Activated gamma-delta T cell treated with Interleukin-2 at 50 U/mL for 16 hours (primary cell): ENCODE measurements around the gene INTS3.
"Not testable (repeated sequence)": the region's sequence is repeated elsewhere in the genome, so short reads cannot be mapped to it uniquely, and the experiment has no call there.

Experiments
- DNase-seq: peaks from one replicate; pipeline ENCODE4 v3.0.0-alpha.2; 2020

INTS3 gene

GRCh38 chr1:153779781-153780541 is 52.1 kb downstream of the INTS3 start:
- no peak for DNase-seq

DNA sequence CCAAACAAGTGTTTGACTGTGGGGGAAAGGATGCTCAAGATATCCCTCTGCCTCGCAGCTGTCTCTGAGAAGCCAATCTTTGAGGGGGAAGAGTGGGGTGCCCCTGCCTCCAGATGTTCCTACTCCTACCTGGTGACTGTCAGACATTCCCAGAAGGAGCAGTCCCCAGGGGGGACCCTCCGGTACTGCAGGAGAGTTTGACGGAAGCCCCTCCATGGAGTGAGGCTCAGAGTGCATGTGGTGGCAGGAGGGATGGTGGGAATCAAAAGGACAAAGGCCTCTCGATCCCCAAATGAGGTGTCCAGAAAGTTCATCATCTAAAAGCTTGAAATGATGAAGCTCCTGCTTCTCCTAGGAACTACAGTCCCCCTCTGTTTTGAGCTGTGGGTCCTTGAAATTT is 52.7 kb downstream of the INTS3 start:
- no peak for DNase-seq

- not testable (repeated sequence) for DNase-seq
Observed at GRCh38 chr1:153782648-153783047, 54.8 kb downstream of the INTS3 start.

GRCh38 chr1:153783233-153784190 is 55.7 kb downstream of the INTS3 start:
- DNase-seq, result peak; percentile 90

DNA sequence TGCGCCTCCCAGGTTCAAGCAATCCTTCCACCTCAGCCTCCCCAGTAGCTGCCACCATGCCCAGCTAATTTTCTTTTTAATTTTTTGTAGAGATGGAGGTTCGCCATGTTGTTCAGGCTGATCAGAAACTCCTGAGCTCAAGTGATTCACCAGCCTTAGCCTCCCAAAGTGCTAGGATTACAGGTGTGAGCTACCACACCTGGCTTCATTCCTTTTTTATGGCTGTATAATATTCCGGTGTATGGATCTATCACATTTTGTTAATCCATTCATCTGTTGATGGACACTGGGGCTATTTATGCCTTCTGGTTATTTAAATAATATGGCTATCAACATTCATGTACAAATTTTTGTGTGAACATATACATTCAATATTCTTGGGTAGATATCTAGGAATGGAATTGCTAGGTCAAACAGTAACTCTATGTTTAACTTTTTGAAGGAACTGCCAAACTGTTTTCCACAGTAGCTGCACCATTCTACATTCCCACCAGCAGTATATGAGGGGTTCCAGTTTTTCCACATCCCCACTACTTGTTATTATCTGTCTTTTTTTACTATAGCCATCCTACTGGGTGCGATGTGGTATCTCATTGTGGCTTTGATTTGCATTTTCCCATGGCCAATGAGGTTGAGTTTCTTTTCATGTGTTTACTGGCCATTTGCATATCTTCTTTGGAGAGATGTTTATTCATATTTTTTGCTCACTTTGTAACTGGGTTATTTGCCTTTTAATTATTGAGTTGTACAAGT is 58.4 kb downstream of the INTS3 start:
- no peak for DNase-seq

- DNase-seq, result no peak
Observed at GRCh38 chr1:153789478-153790034, 61.7 kb downstream of the INTS3 start.

GRCh38 chr1:153790313-153790965 is 62.6 kb downstream of the INTS3 start:
- no peak for DNase-seq

DNA sequence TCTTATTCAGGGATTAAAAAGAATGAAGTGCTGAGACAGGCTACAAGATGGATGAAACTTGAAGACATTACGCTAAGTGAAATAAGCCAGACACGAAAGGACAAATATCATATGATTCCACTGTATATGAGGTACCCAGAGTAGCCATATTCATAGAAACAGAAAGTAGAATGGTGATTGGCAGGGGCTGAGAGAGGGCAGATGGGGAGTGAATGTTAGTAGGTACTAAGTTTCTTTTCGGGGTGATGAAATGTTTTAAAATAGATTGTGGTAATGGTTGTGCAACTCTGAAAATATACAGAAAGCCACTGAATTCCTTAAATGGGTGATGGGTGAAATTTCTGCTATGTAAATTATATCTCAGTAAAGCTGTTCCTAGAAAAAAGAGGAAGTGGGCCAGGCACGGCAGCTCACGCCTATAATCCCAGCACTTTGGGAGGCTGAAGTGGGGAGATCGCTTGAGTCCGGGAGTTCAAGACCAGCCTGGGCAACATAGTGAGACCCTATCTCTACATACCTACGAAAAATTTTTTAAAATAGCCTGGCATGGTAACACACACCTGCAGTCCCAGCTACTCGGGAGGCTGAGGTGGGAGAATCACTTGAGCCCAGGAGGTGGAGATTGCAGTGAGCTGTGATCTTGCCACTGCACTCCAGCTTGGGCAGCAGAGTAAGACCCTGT is 63.3 kb downstream of the INTS3 start:
- no peak for DNase-seq

DNA sequence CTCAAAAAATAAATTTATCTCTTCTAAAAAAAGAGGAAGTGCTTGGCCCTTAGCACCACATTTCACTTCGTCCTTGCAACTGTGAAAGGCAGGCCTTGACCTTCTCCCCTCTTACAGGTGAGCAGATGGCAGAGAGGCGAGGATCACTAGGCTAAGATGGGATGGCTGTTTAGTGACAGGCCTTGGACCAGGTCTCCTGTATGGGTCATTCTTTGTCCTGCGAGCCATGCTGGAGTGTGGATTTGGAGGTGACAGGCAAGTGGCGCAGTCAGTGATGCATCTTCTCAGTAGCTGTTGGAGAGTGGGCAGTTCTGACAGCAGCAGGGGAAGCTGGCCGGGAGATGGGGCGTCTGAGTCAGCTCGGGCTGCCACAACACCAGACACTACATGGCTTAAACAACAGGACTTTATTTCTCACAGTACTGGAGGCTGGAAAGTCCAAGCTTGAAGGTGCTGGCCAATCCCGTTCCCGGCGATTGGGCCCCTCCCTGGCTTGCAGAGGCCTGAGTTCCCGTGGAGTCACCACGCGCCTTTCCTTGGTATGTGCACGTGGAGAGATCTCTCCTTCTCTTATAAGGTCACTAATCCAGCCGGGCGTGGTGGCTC is 63.9 kb downstream of the INTS3 start:
- DNase-seq, result no peak

- no peak for DNase-seq
Observed at GRCh38 chr1:153792631-153793041, 64.8 kb downstream of the INTS3 start.

GRCh38 chr1:153793261-153793972 is 65.6 kb downstream of the INTS3 start:
- DNase-seq, result no peak

DNA sequence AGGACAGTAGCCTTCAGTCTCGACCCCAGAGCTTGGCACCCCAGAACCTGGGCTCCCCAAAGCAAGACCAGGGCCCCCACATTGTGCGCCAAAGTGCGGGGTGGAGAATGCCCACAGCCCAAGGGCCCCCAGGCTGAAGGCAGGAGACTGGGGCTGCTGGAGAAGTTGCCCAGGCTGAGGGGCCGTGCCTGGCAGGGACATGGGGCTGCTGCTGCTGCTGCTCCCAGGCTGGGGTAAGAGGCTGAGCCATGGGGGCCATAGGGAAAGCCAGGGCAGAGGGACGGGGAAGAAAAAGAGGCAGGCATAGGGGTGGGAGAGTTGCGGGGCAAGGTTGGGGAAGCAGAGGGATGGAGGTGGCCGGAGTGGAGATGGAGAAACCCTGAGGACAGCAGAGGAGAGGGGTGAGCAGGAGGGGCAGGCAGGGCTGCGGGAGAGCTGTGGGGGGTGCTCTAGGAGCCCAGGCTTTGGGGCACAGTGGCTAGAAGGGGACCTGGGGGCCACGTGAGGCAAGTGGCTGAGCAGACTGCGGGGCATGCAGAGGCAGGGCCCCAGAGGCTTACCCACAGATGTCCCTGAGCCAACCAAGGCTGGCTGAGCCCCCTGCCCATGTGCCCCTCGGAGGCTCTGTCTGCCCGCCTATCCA is 66.2 kb downstream of the INTS3 start:
- DNase-seq, result no peak

- no peak for DNase-seq
Observed at GRCh38 chr1:153794624-153795329, 66.9 kb downstream of the INTS3 start.

- DNase-seq, result no peak
Observed at GRCh38 chr1:153795330-153795837, 67.5 kb downstream of the INTS3 start.

DNA sequence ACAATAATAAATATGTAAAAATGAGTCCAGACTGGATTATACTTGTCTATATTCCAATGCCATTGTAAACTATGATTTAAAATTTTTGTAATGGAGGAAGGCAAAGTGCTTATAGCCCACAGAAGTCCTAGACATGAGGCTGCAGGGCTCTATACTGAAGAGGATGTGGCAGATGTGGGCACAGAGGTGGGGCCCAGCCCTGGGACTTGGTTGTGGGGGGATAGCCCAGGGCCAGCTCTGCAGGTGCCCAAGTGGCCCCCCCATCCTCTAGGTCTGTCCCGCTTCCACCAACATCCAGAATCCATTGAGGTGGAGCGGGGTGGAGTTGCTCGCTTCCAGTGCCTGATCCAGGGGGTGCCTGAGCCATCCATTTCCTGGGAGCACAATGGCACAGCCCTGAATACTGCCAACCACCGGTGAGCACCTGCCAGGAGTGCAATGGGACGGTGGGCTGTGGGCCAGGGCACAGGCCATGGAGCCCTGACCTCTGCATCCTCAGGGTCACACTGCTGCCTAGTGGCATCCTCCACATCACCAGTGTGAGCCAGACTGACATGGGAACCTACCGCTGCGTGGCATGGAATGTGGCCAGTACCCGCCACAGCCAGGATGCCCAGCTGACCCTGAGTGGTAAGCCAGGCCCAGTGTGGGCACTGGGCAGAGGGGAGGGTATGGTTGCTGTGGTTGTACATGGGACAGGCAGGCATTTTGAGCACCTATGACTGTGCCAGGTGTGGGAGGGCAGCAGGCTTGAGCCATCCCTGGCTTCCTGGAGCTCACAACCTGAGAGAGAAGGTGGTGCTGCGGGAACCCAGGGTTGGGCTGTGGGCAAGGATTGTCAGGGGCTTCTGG is 68.3 kb downstream of the INTS3 start:
- no peak for DNase-seq

DNA sequence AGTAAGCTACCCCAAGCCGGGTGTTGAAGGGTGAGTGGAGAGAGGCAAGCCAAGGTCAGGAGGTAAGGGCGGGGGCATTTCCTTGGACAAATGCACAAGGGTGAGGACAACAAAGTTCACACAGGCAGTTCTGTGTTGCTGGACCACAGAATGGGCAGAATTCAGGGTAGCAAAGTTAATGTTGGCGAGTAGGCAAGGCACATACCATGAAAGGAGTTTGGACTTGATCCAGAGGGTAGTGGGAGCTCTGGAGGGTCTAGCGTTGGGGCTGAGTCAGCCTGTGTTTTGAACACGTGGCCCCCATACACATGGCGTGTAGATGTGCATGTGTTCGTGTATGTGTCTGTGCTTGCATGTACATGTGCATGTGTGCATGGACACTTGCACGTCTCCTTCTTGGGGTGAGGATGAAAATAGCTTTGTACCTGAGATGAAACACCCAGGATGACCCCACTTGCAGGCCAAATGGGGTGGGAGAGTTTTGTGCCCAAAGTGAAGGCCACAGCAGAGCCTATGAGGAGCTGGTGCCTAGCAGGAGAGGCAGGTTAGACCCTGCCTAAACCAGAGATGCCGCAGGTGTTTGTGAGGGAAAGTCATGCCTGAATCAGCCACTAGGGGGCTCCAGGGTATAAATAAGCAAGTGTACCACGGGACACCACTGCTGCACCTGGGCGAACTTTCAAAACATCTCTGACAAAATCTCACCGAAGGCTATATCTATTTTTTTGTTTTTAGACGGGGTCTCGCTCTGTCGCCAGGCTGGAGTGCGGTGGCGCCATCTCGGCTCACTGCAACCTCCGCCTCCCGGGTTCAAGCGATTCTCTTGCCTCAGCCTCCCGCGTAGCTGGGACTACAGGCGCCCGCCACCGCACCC is 69.2 kb downstream of the INTS3 start:
- peak; percentile 89 for DNase-seq

DNA sequence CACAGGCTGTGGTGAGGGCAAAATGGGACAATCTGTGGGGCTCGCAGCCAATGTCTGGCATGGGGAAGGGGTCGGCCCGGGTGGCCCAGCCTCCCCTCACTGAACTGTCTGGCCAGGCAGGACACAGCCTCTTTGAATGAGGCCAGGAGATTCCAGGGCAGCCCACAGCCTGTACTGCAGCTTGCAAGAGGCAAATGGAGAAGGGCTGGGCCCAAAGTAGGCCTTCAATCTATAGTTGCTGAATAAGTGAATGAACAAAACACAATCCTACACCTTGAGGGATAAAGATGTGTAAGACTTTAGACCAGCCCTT is 70.6 kb downstream of the INTS3 start:
- no peak for DNase-seq
